ENCODE data around the gene EPN3. TPM values are rescaled to one million over a fixed set of nuclear protein-coding genes. Genes with fewer than 3 reads are reported as not detected.

EPN3 gene
- total RNA-seq, 2 experiments from 2014 or later = not detected

DNA sequence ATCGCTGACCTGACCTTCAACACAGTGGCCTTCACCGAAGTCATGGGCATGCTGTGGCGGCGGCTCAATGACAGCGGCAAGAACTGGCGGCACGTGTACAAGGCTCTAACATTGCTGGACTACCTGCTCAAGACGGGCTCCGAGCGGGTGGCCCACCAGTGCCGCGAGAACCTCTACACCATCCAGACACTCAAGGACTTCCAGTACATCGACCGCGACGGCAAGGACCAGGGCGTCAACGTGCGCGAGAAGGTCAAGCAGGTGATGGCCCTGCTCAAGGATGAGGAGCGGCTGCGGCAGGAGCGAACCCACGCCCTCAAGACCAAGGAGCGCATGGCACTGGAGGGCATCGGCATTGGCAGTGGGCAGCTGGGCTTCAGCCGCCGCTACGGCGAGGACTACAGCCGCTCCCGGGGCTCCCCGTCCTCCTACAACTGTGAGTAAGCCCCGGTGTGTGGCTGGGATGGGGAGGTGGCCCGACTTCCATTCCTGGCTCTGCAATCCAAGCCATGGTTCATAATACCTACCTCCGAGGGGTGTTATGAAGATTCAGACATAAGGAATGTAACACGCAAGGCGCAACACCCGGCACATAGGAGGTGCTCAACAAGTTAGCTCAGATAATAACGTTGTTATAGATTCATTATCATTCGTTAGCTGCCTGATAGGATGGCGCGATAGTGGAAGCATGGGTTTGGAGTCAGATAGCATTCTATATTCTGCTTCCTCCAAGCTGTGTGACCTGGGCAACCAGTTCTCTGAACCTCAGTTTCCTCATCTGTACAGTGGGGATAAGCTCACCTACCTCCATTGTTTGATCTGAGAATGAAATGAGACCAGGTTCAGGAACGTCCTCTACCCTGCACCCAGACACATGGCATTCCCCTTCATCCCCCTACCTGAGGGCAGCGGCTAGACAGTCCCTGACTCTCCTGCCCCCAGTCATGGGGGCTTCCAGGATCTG lies 4.4 kb downstream of the EPN3 start:
- Mint-ChIP-seq H3K36me3 (ENCODE audit: low read depth) (no peaks in the 10 kb centered on the region), H3K27ac (no peak overlapping the region), H3K27me3 (peaks cover 22% of the 10 kb centered on the region), H3K9me3 (ENCODE audit: low read depth) (no peaks in the 10 kb centered on the region), H3K4me3 (no peak overlapping the region), H3K4me1 (peaks cover 16% of the 10 kb centered on the region)
- intact Hi-C loops (cut with DNase I, micrococcal nuclease) = no loop called here
- DNase-seq (no peak), ATAC-seq (no peak)
- CTCF ChIA-PET = no interaction called here
- POLR2A ChIA-PET = no interaction called here

DNA sequence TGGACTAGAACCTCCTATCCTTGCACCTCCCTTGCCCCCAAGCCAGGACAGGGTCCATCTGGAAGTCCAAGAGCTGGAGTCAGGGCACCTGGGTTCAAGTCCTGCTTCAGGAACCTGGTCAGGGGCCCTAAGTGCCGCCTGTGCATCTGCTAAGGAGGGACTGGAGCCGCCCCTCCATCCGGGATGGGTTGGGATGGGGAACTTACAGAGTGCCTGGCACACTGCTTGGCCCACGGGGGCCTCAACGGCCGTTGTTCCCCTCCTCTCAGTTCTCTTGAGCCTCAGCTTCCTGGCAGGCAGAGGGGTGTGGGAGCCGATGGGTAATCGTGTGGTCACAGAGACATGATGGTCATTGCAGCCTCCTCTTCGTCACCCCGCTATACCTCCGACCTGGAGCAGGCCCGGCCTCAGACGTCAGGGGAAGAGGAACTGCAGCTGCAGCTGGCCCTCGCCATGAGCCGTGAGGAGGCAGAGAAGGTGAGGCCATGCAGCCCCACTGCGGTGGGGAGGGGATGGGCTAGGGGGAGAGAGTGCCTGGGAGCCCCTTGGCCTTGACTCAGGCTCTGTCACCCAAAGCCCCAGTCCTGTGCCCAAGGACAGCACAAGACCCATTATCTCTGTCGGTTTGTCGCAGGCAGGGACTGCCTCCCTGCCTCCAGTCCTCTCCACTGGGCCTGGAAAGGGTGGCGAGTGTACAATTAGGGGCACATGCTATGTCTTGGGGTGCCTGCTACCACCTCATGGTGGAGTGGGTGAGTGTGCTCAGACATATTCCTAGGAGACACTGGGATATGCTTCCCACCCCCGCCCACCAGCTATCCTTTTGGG lies 5.4 kb downstream of the EPN3 start:
- ChIA-PET CTCF (no interaction called here), POLR2A (no interaction called here)
- no peaks in the 10 kb centered on the region for H3K9me3 Mint-ChIP-seq (ENCODE audit: low read depth)

DNA sequence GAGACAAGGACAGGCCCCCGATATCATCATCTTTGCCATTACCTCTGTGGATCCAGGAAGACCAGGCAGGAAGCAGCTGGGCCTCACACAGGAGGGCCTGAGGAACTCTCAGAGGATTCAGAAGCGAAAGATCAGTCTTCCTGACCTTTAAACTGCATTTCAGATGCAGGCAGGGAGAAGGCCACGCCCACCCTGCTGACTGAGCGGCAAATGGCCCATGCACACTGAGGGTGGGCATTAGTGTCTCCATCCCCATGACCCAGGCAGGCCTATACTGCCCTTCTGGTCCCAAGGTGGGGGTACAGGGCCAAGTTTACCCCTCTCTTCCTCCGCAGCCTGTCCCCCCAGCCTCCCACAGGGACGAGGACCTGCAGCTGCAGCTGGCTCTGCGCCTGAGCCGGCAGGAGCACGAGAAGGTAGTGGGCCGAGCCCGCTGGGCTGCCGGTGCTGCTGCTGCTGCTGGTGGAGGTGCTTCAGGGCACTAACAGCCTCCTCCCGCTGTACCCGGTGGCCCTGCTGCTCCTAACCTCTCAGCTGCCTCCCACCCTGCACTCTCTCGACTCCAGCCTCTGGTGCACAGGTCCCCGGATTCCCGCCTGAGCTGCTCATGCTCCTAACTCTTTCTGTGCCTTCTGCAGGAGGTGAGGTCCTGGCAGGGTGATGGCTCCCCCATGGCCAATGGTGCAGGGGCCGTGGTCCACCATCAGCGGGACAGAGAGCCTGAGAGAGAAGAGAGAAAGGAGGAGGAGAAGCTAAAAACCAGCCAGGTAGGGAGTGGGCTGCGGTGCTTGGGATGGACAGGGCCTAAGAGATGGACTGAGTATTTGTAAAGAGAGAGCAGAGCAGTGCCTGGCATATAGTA lies 6.2 kb downstream of the EPN3 start:
- no peaks in the 10 kb centered on the region for H3K9me3 Mint-ChIP-seq (ENCODE audit: low read depth)
- peaks cover 15% of the 10 kb centered on the region for H3K4me1 Mint-ChIP-seq
- no peak for DNase-seq
- CTCF ChIA-PET = no interaction called here
- ATAC-seq = no peak
- intact Hi-C loops (cut with DNase I, micrococcal nuclease) = no loop called here
- H3K27ac Mint-ChIP-seq = no peak overlapping the region
- H3K36me3 Mint-ChIP-seq (ENCODE audit: low read depth) = no peaks in the 10 kb centered on the region
- no peak overlapping the region for H3K4me3 Mint-ChIP-seq
- H3K27me3 Mint-ChIP-seq = peaks cover 8% of the 10 kb centered on the region
- POLR2A ChIA-PET = no interaction called here

More for the DNA sequence above, 5.4 kb downstream of the EPN3 start:
- Mint-ChIP-seq H3K36me3 (ENCODE audit: low read depth) (no peaks in the 10 kb centered on the region), H3K4me1 (peaks cover 23% of the 10 kb centered on the region), H3K27me3 (peaks cover 16% of the 10 kb centered on the region), H3K4me3 (no peak overlapping the region), H3K27ac (no peak overlapping the region)
- intact Hi-C loops (cut with DNase I, micrococcal nuclease) = no loop called here
- ATAC-seq (no peak), DNase-seq (no peak)

DNA sequence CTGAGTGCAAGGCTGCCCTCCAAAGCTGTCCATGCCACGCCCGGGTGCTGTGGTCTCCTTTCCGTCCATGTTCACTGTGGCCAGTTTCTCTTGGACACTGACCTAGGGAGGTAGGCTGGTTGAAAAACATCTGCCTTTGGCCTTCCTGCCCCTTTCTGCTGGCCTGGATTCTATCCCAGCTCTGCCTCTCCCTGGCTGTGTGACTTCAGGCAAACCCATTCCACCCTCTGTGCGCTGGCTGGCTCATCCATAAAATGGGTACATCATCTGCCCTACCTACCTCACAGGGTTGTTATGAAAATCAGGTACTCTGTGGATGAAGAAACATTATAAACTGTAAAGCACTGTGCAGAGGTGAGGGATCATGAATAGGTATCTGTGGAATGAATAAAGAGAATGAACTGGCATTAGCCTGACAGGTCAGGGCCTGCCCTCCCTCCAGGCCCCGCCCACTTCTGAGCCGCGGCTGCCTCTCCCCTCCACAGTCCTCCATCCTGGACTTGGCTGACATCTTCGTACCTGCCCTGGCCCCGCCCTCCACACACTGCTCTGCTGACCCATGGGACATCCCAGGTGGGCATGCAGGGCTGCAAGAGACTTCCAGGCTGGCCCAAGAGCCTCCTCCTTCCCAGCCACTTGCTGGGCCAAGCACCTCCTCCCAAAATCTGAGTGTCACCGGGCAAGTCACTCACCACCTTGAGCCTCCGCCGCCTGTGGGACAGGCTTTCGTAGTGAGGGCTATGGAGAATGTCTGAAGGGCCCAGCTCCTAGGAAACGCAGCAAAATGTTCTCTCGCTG lies 7.4 kb downstream of the EPN3 start:
- Mint-ChIP-seq H3K27me3 (peaks cover 7% of the 10 kb centered on the region), H3K36me3 (ENCODE audit: low read depth) (no peaks in the 10 kb centered on the region), H3K4me1 (peaks cover 9% of the 10 kb centered on the region), H3K4me3 (no peak overlapping the region), H3K27ac (no peak overlapping the region), H3K9me3 (ENCODE audit: low read depth) (no peaks in the 10 kb centered on the region)
- DNase-seq (no peak), ATAC-seq (no peak)
- CTCF ChIA-PET = interaction anchor here (1.1 kb wide), 1 partner anchor 61 kb away, joined by 3 read pairs; no protein-coding TSS in a partner anchor
- intact Hi-C loops (cut with DNase I, micrococcal nuclease) = loop anchor here (5.0 to 10.0 kb wide), 4 partner anchors 58 to 615 kb away; partner anchors contain the start of genes ANKRD40 (in 1 of the 2) and NME1 (in 1 of the 2)
- POLR2A ChIA-PET = no interaction called here

DNA sequence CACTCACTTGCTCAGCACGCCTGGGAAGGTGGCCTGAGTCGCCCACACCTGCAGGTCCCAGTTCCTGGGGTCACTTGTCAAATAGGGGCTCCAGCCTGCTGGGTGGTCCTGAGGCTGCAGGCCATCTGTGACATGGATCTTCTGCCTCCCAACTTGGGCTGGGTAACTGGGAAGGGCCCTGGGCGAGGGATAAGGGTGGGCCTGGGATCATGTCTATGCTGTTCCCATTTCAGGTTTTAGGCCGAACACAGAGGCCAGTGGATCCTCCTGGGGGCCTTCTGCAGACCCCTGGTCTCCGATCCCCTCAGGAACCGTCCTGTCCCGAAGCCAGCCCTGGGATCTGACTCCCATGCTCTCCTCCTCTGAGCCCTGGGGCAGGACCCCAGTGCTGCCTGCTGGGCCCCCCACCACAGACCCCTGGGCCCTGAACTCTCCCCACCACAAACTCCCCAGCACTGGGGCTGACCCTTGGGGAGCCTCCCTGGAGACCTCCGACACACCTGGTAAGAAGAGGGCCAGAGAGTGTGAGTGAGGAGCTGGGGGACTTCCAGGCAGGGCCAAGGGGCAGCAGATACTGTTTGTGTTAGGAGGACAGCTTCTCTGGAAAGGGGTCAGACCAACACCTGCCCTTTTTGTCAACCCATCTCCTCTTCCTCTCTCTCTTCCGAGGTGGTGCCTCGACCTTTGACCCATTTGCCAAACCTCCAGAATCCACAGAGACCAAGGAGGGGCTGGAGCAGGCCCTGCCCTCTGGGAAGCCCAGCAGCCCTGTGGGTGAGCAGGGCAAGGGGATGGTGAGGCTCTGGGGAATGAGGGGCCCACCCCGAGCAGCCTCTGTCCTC lies 8.2 kb downstream of the EPN3 start:
- no peak for DNase-seq
- no peak overlapping the region for H3K27ac Mint-ChIP-seq
- H3K4me3 Mint-ChIP-seq = no peak overlapping the region
- H3K9me3 Mint-ChIP-seq (ENCODE audit: low read depth) = no peaks in the 10 kb centered on the region
- ATAC-seq = no peak
- no peaks in the 10 kb centered on the region for H3K36me3 Mint-ChIP-seq (ENCODE audit: low read depth)
- ChIA-PET CTCF (interaction anchor here (1.1 to 2.6 kb wide), 6 partner anchors 20 to 85 kb away, joined by 3 to 22 read pairs (median 6); partner anchors contain the start of gene CACNA1G), POLR2A (no interaction called here)
- intact Hi-C loops (cut with DNase I, micrococcal nuclease) = loop anchor here (5.0 to 10.0 kb wide), 4 partner anchors 58 to 614 kb away; partner anchors contain the start of genes ANKRD40 (in 1 of the 2) and NME1 (in 1 of the 2)
- peaks cover 7% of the 10 kb centered on the region for H3K27me3 Mint-ChIP-seq
- peaks cover 9% of the 10 kb centered on the region for H3K4me1 Mint-ChIP-seq

DNA sequence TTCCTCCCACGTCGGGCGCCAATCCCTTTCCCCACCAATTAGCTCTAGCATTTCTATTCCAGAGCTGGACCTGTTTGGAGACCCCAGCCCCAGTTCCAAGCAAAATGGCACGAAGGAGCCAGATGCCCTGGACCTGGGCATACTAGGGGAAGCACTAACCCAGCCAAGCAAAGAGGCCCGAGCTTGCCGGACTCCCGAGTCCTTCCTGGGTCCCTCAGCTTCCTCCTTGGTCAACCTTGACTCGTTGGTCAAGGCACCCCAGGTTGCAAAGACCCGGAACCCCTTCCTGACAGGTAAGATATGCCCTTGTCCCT lies 8.8 kb downstream of the EPN3 start:
- DNase-seq (no peak), ATAC-seq (no peak)
- peak overlapping the region; percentile 82 for H3K27ac Mint-ChIP-seq
- POLR2A ChIA-PET = no interaction called here
- H3K9me3 Mint-ChIP-seq (ENCODE audit: low read depth) = no peaks in the 10 kb centered on the region
- intact Hi-C loops (cut with DNase I, micrococcal nuclease) = loop anchor here (5.0 to 10.0 kb wide), 4 partner anchors 59 to 613 kb away; partner anchors contain the start of genes ANKRD40 (in 1 of the 2) and NME1 (in 1 of the 2)
- CTCF ChIA-PET = interaction anchor here (1.1 to 2.6 kb wide), 7 partner anchors 19 to 85 kb away, joined by 3 to 22 read pairs (median 5); partner anchors contain the start of gene CACNA1G
- peaks cover 7% of the 10 kb centered on the region for H3K27me3 Mint-ChIP-seq
- no peaks in the 10 kb centered on the region for H3K36me3 Mint-ChIP-seq (ENCODE audit: low read depth)
- peak overlapping the region; percentile 72 for H3K4me3 Mint-ChIP-seq
- H3K4me1 Mint-ChIP-seq = peaks cover 9% of the 10 kb centered on the region

DNA sequence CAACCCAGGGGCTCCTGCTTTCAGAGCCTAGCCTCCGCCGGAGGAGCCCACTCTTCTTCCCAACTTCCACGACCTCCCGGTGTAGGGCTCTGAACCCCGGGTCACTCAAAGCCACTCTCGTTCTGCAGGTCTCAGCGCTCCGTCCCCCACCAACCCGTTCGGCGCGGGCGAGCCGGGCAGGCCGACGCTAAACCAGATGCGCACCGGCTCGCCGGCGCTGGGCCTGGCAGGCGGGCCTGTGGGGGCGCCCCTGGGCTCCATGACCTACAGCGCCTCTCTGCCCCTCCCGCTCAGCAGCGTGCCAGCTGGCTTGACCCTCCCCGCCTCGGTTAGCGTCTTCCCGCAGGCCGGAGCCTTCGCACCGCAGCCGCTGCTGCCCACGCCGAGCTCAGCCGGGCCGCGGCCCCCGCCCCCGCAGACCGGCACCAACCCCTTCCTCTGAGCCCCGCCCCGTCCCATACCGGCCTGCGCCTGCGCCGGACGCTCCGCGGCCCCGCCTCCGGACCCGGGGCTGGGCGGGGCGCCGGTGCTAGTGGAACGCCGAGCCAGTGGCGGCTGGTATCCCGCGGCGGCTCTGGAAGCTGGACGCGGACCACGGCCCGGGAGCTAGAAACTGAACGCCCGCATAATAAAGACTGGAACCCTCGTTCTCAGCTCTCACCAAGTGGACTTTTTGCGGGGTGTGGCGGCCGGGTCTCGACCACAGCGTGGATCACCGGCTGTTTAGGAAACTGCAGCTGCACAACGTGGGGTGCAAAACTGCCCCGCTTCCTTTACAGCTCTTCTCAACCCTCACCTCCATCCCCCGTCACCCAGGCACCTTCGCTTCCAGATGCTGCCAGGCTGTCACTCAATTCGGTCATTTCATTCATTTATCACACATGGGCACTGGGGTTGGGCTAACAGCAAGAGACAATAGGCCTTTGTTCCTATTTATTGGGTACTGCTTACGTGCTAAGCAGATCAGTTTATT lies 9.5 kb downstream of the EPN3 start:
- peaks cover 7% of the 10 kb centered on the region for H3K27me3 Mint-ChIP-seq
- CTCF ChIA-PET = interaction anchor here (0.6 to 2.6 kb wide), 15 partner anchors 8 to 407 kb away, joined by 3 to 22 read pairs (median 4); partner anchors contain the start of gene CACNA1G
- ATAC-seq (peak; percentile 87), DNase-seq (peak; percentile 91)
- no peaks in the 10 kb centered on the region for H3K36me3 Mint-ChIP-seq (ENCODE audit: low read depth)
- H3K27ac Mint-ChIP-seq = peak overlapping the region; percentile 82
- H3K9me3 Mint-ChIP-seq (ENCODE audit: low read depth) = no peaks in the 10 kb centered on the region
- POLR2A ChIA-PET = interaction anchor here (0.6 kb wide), 1 partner anchor 149 kb away, joined by 3 read pairs; no protein-coding TSS in a partner anchor
- peaks cover 11% of the 10 kb centered on the region for H3K4me1 Mint-ChIP-seq
- H3K4me3 Mint-ChIP-seq = peak overlapping the region; percentile 72
- intact Hi-C loops (cut with DNase I, micrococcal nuclease) = loop anchor here (1.0 to 10.0 kb wide), 9 partner anchors 18 to 613 kb away; partner anchors contain the start of genes CACNA1G (in 2 of the 2), ANKRD40 (in 1 of the 2), EME1 (in 1 of the 2) and MRPL27 (in 1 of the 2)

DNA sequence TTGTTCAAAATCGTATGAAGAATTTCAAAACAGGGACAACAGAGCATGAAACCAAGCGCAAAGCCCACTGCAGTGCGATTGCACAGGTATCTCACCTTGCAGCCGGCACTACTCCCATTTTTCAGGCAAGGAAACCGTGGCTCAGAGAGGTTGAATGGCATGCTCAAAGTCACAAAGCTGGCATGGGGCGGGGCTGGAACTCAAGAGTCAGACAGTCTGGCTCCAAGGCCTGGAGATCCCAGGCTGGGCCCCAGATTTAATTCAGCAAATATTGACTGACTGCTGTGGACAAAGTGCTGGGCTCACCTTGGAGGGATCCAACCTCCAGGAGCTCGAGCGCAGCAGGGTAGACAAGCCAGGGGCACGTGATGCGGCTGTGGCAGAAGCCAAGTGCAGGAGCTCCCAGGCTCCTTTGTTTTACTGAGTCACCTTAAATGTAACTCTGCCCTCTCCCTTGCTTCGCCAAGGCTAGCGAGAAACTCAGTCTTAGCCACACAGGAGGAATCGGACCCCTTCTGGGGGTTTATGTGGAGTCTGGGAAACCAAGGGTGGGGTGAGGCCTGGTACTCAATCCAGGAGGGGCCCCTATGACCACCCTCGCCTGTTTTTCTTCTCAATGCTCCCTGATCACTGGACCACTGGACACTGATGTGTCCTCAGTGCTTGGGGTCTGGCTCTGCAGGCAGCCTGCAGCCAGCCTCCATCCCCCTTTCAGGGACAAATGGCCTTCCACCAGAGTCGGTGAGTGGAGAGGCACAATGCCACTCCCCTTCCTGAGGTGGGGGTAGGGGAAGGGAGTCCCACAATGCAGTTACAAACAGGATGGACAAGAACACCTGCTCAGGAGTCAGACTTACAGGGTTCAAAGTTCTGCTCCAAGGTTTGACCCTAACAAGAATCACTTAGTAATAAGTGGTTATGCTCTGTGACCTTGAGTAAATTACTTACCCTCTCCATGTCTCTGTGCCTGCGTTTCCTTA lies 10.6 kb downstream of the EPN3 start:
- Mint-ChIP-seq H3K27ac (no peak overlapping the region), H3K4me3 (peak overlapping the region; percentile 72), H3K27me3 (peaks cover 7% of the 10 kb centered on the region), H3K9me3 (ENCODE audit: low read depth) (no peaks in the 10 kb centered on the region), H3K4me1 (peaks cover 11% of the 10 kb centered on the region), H3K36me3 (ENCODE audit: low read depth) (no peaks in the 10 kb centered on the region)
- intact Hi-C loops (cut with DNase I, micrococcal nuclease) = loop anchor here (1.0 to 10.0 kb wide), 9 partner anchors 17 to 612 kb away; partner anchors contain the start of genes CACNA1G (in 2 of the 2), ANKRD40 (in 1 of the 2), EME1 (in 1 of the 2) and MRPL27 (in 1 of the 2)
- ChIA-PET CTCF (interaction anchor here (0.6 to 2.6 kb wide), 12 partner anchors 9 to 406 kb away, joined by 3 to 22 read pairs (median 5); partner anchors contain the start of gene CACNA1G), POLR2A (interaction anchor here (0.6 kb wide), 1 partner anchor 150 kb away, joined by 3 read pairs; no protein-coding TSS in a partner anchor)
- DNase-seq = no peak
- ATAC-seq = no peak

Data from activated CD4-positive, alpha-beta T cell treated with anti-CD3 and anti-CD28 coated beads for 36 hours (primary cell).